ENCODE data around the gene PIK3R6.
A peak's percentile ranks its signal among the peaks of the same experiment; 100 is the strongest.

PIK3R6 gene

GRCh38 chr17:8801135-8801840 is 66.2 kb downstream of the PIK3R6 start:
- TF ChIP-seq POLR2AphosphoS5 (IDR thresholded peaks at IDR 0.05; ENCODE audit: low read depth, low read length) = 0 out of 2 replicates have a peak, but pooled peaks have one; percentile 62
- no peak for TF ChIP-seq TAF1 (IDR thresholded peaks at IDR 0.05; ENCODE audit: low read depth, low read length)
- TF ChIP-seq POU2F2 (IDR thresholded peaks at IDR 0.05; ENCODE audit: low read depth, low read length) = no peak
- TF ChIP-seq PAX5 (IDR thresholded peaks at IDR 0.05; ENCODE audit: insufficient read depth, low read length, severe bottlenecking) = no peak
- peak; percentile 56; the same call in 1 of the 2 replicates for TF ChIP-seq POLR2A (IDR thresholded peaks at IDR 0.05; ENCODE audit: low read depth, low read length)
- TF ChIP-seq SPI1 (IDR thresholded peaks at IDR 0.05; ENCODE audit: low read depth, low read length) = no peak
- DNase-seq (ENCODE audit: insufficient read length, low spot score) (no peak), FAIRE-seq (peak; percentile 76)

- no peak for DNase-seq (ENCODE audit: insufficient read length, low spot score)
- FAIRE-seq = no peak
- TF ChIP-seq PAX5 (IDR thresholded peaks at IDR 0.05; ENCODE audit: insufficient read depth, low read length, severe bottlenecking) (no peak), POLR2AphosphoS5 (IDR thresholded peaks at IDR 0.05; ENCODE audit: low read depth, low read length) (no peak), POLR2A (IDR thresholded peaks at IDR 0.05; ENCODE audit: low read depth, low read length) (no peak), POU2F2 (IDR thresholded peaks at IDR 0.05; ENCODE audit: low read depth, low read length) (no peak), TAF1 (IDR thresholded peaks at IDR 0.05; ENCODE audit: low read depth, low read length) (no peak), SPI1 (IDR thresholded peaks at IDR 0.05; ENCODE audit: low read depth, low read length) (no peak)
Observed at GRCh38 chr17:8800656-8801055, 66.8 kb downstream of the PIK3R6 start.

DNA sequence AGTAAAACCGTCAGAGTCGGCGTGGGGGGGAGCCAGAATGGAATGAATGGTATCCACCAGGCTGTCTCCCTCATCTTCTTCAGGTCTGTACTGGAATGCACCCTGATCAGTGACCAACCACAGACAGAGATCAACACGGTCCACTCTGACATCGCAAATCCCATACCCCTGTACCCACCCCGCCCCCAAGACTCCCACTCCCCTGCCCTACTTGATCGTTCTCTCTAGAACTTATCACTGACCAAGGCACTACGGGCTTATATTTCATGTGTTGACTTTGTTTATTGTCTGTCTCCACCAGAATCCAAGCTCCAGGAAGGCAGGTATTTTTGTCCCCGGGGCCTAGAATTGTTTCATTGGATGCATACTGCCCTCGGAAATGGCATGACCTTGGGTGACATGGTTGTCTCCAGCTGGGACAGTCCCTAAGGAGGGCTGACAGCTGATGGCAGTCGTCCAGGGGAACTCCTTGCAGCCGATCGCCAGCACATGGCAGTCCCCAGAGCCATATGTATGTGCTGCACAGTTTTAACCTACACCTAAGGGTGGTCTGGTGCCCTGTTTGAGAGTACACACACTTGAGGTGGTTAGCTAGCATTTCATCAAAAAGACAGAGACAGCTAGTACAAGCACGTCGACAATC is 67.8 kb downstream of the PIK3R6 start:
- FAIRE-seq (peak; percentile 20), DNase-seq (ENCODE audit: insufficient read length, low spot score) (no peak)
- peak; percentile 49 for TF ChIP-seq POLR2A (IDR thresholded peaks at IDR 0.05; ENCODE audit: low read depth, low read length)
- 0 out of 2 replicates have a peak, but pooled peaks have one; percentile 2 for TF ChIP-seq POU2F2 (IDR thresholded peaks at IDR 0.05; ENCODE audit: low read depth, low read length)
- no peak for TF ChIP-seq TAF1 (IDR thresholded peaks at IDR 0.05; ENCODE audit: low read depth, low read length)
- no peak for TF ChIP-seq SPI1 (IDR thresholded peaks at IDR 0.05; ENCODE audit: low read depth, low read length)
- no peak for TF ChIP-seq PAX5 (IDR thresholded peaks at IDR 0.05; ENCODE audit: insufficient read depth, low read length, severe bottlenecking)
- peak; percentile 52; the same call in 1 of the 2 replicates for TF ChIP-seq POLR2AphosphoS5 (IDR thresholded peaks at IDR 0.05; ENCODE audit: low read depth, low read length)

DNA sequence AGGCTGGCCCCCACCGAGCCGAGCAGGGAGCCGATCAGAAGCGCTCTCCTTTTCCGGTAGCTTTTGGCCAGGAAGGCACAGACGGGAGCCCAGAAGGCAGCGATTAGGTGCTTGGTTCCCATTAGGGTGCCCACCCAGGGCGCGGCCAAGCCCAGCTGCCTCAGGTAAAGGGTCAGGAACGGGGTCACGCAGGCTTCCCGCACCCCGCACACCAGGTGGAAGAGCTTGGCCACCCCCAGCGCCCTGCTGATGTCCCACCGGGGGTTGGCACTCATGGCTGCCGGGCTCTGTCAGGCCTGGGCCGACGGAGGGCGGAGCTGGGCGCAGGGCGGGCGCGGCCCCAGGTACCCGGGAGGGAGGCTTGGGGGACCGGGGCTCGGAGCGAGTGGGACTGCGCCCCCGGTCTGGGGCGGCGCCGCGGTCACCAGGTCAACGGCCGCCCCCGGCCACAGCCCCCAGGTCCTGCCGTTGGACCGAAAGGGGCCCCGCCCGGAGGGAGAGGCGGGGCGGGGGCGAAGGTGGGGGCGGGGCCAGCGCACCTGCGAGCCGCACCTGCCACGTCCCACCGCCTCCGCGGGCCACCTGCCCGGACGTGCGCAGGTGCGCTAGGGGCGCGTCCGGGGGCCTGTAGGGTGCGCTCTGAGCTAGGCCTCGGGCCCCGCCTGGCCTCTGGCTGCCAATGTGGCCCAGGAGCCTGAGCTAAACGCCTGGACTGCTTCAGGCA is 68.5 kb downstream of the PIK3R6 start, which contains the start of gene MFSD6L:
TSS of gene MFSD6L (minus strand) at position 520 of the 724 bp plus-strand sequence. CDS start at position 275, 245 bp downstream.
- TF ChIP-seq POU2F2 (IDR thresholded peaks at IDR 0.05; ENCODE audit: low read depth, low read length) (0 out of 2 replicates have a peak, but pooled peaks have one; percentile 9), SPI1 (IDR thresholded peaks at IDR 0.05; ENCODE audit: low read depth, low read length) (no peak)
- DNase-seq (ENCODE audit: insufficient read length, low spot score) = no peak

DNA sequence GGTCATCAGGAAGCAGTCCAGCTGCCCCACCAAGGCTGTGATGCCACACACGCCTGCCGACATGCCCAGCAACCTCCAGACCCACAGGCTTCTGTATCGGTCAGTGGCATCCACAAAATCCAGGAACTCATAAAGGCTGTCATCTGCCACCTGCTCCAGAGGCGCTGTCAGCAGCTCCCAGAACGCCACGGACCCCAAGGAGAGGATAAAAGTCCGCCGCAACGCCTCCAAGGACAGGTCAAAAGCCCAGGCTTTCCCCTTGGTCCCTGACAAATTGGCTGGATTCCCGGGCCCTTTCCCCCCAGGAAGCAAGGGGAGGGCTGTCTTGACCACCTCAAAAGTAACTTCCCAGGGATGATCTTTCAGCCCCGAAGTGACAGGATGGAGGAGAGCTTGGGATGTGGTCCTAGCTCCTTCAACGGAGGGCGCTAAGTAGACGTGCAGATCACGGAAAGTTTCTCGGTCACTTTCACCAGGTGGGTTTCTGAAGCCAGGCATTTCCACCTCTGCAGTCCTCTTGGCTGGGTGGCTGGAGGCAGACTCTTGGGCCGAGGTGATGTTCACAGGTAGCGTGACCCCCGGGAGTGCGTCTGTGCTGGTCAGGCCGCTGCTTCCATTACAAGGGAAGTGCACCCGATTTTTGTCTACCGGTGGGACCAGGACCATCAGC is 69.2 kb downstream of the PIK3R6 start:
- DNase-seq (ENCODE audit: insufficient read length, low spot score) = no peak
- TF ChIP-seq POU2F2 (IDR thresholded peaks at IDR 0.05; ENCODE audit: low read depth, low read length) = no peak
- TF ChIP-seq POLR2A (IDR thresholded peaks at IDR 0.05; ENCODE audit: low read depth, low read length) = 0 out of 2 replicates have a peak, but pooled peaks have one; percentile 15
- FAIRE-seq = no peak

More for the DNA sequence above, 68.5 kb downstream of the PIK3R6 start, which contains the start of gene MFSD6L:
- no peak for FAIRE-seq

DNA sequence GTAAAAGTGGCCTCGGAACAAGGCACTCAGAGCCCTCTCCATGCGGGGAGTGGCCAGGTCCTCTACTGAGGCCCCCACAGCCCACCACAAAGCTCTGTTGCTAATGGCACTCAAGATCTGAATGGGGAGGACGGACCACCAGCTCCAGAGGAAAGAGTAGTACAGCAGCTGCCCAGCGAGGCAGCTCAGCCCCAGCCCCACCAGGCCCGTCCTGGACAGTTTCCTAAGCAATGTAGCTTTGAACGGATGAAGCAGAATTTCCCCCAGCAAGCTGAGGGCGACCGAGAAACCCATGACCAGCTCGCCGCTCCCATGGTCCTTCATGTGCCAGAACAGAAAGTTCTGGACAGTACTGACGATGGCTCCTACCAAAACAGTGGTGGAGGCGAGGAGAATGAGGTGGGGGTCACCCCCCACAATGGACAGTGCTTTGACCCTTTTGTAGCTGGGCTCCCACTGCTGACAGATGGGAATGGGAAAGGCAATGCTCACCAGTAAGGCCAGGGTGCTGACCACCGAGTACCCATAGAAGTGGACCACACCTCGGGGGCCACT is 69.8 kb downstream of the PIK3R6 start:
- FAIRE-seq (peak; percentile 38), DNase-seq (ENCODE audit: insufficient read length, low spot score) (no peak)
- TF ChIP-seq TAF1 (IDR thresholded peaks at IDR 0.05; ENCODE audit: low read depth, low read length) (no peak), SPI1 (IDR thresholded peaks at IDR 0.05; ENCODE audit: low read depth, low read length) (no peak), POLR2AphosphoS5 (IDR thresholded peaks at IDR 0.05; ENCODE audit: low read depth, low read length) (peak; percentile 34; the same call in 1 of the 2 replicates)

GRCh38 chr17:8794636-8795035 is 72.8 kb downstream of the PIK3R6 start:
- DNase-seq (ENCODE audit: insufficient read length, low spot score) (no peak), FAIRE-seq (no peak)
- TF ChIP-seq PAX5 (IDR thresholded peaks at IDR 0.05; ENCODE audit: insufficient read depth, low read length, severe bottlenecking) (no peak), POLR2A (IDR thresholded peaks at IDR 0.05; ENCODE audit: low read depth, low read length) (0 out of 2 replicates have a peak, but pooled peaks have one; percentile 38)

GRCh38 chr17:8793649-8794048 is 73.8 kb downstream of the PIK3R6 start:
- no peak for FAIRE-seq
- no peak; the same call in 1 of the 2 replicates for TF ChIP-seq POLR2AphosphoS5 (IDR thresholded peaks at IDR 0.05; ENCODE audit: low read depth, low read length)
- TF ChIP-seq SPI1 (IDR thresholded peaks at IDR 0.05; ENCODE audit: low read depth, low read length) = no peak
- TF ChIP-seq POU2F2 (IDR thresholded peaks at IDR 0.05; ENCODE audit: low read depth, low read length) = no peak
- no peak for TF ChIP-seq TAF1 (IDR thresholded peaks at IDR 0.05; ENCODE audit: low read depth, low read length)
- no peak for TF ChIP-seq PAX5 (IDR thresholded peaks at IDR 0.05; ENCODE audit: insufficient read depth, low read length, severe bottlenecking)
- no peak; the same call in 1 of the 2 replicates for TF ChIP-seq POLR2A (IDR thresholded peaks at IDR 0.05; ENCODE audit: low read depth, low read length)
- no peak for DNase-seq (ENCODE audit: insufficient read length, low spot score)

GRCh38 chr17:8792646-8793045 is 74.8 kb downstream of the PIK3R6 start:
- DNase-seq (ENCODE audit: insufficient read length, low spot score) = no peak
- no peak for FAIRE-seq
- TF ChIP-seq TAF1 (IDR thresholded peaks at IDR 0.05; ENCODE audit: low read depth, low read length) (no peak), POLR2AphosphoS5 (IDR thresholded peaks at IDR 0.05; ENCODE audit: low read depth, low read length) (no peak), POU2F2 (IDR thresholded peaks at IDR 0.05; ENCODE audit: low read depth, low read length) (no peak), POLR2A (IDR thresholded peaks at IDR 0.05; ENCODE audit: low read depth, low read length) (no peak; the same call in 1 of the 2 replicates)

All from GM12891 (cell line).